ENCODE data around the gene AOAH.

AOAH gene

DNA sequence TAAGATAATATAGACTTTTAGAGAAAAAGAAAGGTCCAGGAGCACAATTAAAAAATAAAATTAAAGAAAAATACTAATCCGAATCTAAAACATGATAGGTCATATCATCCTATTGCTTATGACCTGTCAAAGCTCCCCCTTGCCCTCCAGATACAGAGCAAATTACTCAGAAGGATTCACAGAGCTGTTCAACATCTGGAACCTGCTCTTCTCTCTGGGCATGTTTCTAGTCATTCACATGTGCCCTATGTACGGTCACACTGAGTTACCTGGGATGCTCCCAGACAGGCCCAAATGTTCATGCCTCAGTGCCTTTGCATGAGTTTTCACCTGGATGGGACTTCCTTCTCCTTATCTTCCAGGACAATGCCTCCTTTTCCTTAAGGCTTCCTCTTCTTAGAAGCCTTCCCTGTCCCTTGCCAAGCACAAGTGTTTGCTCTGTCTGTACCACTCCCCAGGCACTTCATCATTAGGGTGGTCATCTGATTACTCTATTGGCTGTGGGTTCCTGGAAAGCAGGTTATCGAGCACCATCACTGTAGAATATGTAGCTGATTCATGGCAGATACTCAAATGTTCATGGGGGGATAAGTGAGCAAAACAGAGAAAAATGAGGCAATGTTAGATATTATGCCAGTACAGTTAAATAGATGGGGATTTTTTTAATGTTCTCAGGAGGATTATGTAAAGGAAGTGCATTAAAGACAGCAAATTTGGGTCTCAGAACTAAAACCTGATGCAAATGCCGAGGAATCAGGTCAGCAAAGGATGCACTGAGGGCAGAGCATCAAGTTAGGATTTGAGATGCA is 12.0 kb upstream of the AOAH start:
- Histone ChIP-seq H3K9me3 (ENCODE audit: control insufficient read depth, low read length) (peaks cover 5% of the 10 kb centered on the region), H3K4me3 (ENCODE audit: low read length) (no peak overlapping the region), H3K36me3 (ENCODE audit: control insufficient read depth, insufficient read depth, low read length, severe bottlenecking) (no peaks in the 10 kb centered on the region), H3K9ac (ENCODE audit: low read length) (no peak overlapping the region), H3K27me3 (replicated peaks; ENCODE audit: control insufficient read depth, insufficient read depth, low read length) (peaks cover 6% of the 10 kb centered on the region), H3K4me1 (ENCODE audit: control insufficient read depth, insufficient read depth, low read length) (no peaks in the 10 kb centered on the region)
- DNase-seq (ENCODE audit: low read depth) = no peak

GRCh38 chr7:36735172-36735571 is 10.9 kb upstream of the AOAH start:
- H3K9ac ChIP-seq (ENCODE audit: low read length) = no peak overlapping the region
- no peak overlapping the region for H3K4me3 ChIP-seq (ENCODE audit: low read length)
- no peaks in the 10 kb centered on the region for H3K4me1 ChIP-seq (ENCODE audit: control insufficient read depth, insufficient read depth, low read length)
- no peaks in the 10 kb centered on the region for H3K36me3 ChIP-seq (ENCODE audit: control insufficient read depth, insufficient read depth, low read length, severe bottlenecking)
- H3K27me3 ChIP-seq (replicated peaks; ENCODE audit: control insufficient read depth, insufficient read depth, low read length) = peaks cover 6% of the 10 kb centered on the region
- no peak for DNase-seq (ENCODE audit: low read depth)
- peaks cover 5% of the 10 kb centered on the region for H3K9me3 ChIP-seq (ENCODE audit: control insufficient read depth, low read length)

GRCh38 chr7:36734731-36735130 is 10.4 kb upstream of the AOAH start:
- Histone ChIP-seq H3K4me3 (ENCODE audit: low read length) (no peak overlapping the region), H3K36me3 (ENCODE audit: control insufficient read depth, insufficient read depth, low read length, severe bottlenecking) (no peaks in the 10 kb centered on the region), H3K27me3 (replicated peaks; ENCODE audit: control insufficient read depth, insufficient read depth, low read length) (peaks cover 6% of the 10 kb centered on the region), H3K9me3 (ENCODE audit: control insufficient read depth, low read length) (peaks cover 5% of the 10 kb centered on the region), H3K4me1 (ENCODE audit: control insufficient read depth, insufficient read depth, low read length) (no peaks in the 10 kb centered on the region), H3K9ac (ENCODE audit: low read length) (no peak overlapping the region)
- DNase-seq (ENCODE audit: low read depth) = no peak

GRCh38 chr7:36733411-36733810 is 9.1 kb upstream of the AOAH start:
- Histone ChIP-seq H3K4me1 (ENCODE audit: control insufficient read depth, insufficient read depth, low read length) (no peaks in the 10 kb centered on the region), H3K27me3 (replicated peaks; ENCODE audit: control insufficient read depth, insufficient read depth, low read length) (peaks cover 6% of the 10 kb centered on the region), H3K9ac (ENCODE audit: low read length) (no peak overlapping the region), H3K36me3 (ENCODE audit: control insufficient read depth, insufficient read depth, low read length, severe bottlenecking) (no peaks in the 10 kb centered on the region), H3K4me3 (ENCODE audit: low read length) (no peak overlapping the region), H3K9me3 (ENCODE audit: control insufficient read depth, low read length) (peaks cover 9% of the 10 kb centered on the region)
- DNase-seq (ENCODE audit: low read depth) = no peak

GRCh38 chr7:36732806-36733205 is 8.5 kb upstream of the AOAH start:
- no peaks in the 10 kb centered on the region for H3K36me3 ChIP-seq (ENCODE audit: control insufficient read depth, insufficient read depth, low read length, severe bottlenecking)
- no peak overlapping the region for H3K4me3 ChIP-seq (ENCODE audit: low read length)
- no peak for DNase-seq (ENCODE audit: low read depth)
- no peaks in the 10 kb centered on the region for H3K4me1 ChIP-seq (ENCODE audit: control insufficient read depth, insufficient read depth, low read length)
- peaks cover 6% of the 10 kb centered on the region for H3K27me3 ChIP-seq (replicated peaks; ENCODE audit: control insufficient read depth, insufficient read depth, low read length)
- peaks cover 9% of the 10 kb centered on the region for H3K9me3 ChIP-seq (ENCODE audit: control insufficient read depth, low read length)
- H3K9ac ChIP-seq (ENCODE audit: low read length) = no peak overlapping the region

DNA sequence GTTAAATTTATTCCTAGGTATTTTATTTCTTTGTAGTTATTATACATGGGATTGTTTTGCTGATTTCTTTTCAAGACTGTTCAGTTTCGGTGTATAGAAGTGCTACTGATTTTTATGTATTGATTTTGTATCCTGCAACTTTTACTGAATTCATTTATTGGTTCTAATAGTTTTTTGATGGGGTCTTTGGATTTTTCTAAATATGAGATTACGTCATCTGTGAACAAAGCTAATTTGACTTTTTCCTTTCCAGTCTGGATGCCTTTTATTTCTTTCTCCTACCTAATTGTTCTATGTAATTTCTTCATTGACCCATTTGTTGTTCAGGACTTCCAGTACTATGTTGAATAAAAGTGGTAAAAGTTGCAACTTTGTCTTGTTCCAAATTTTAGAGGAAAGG is 5.8 kb upstream of the AOAH start:
- Histone ChIP-seq H3K36me3 (ENCODE audit: control insufficient read depth, insufficient read depth, low read length, severe bottlenecking) (no peaks in the 10 kb centered on the region), H3K27me3 (replicated peaks; ENCODE audit: control insufficient read depth, insufficient read depth, low read length) (no peaks in the 10 kb centered on the region), H3K4me1 (ENCODE audit: control insufficient read depth, insufficient read depth, low read length) (no peaks in the 10 kb centered on the region), H3K9me3 (ENCODE audit: control insufficient read depth, low read length) (peaks cover 9% of the 10 kb centered on the region), H3K4me3 (ENCODE audit: low read length) (no peak overlapping the region), H3K9ac (ENCODE audit: low read length) (no peak overlapping the region)
- DNase-seq (ENCODE audit: low read depth) = no peak

- no peaks in the 10 kb centered on the region for H3K27me3 ChIP-seq (replicated peaks; ENCODE audit: control insufficient read depth, insufficient read depth, low read length)
- DNase-seq (ENCODE audit: low read depth) = no peak
- H3K9ac ChIP-seq (ENCODE audit: low read length) = no peak overlapping the region
- H3K4me1 ChIP-seq (ENCODE audit: control insufficient read depth, insufficient read depth, low read length) = no peaks in the 10 kb centered on the region
- no peaks in the 10 kb centered on the region for H3K36me3 ChIP-seq (ENCODE audit: control insufficient read depth, insufficient read depth, low read length, severe bottlenecking)
- H3K9me3 ChIP-seq (ENCODE audit: control insufficient read depth, low read length) = peaks cover 9% of the 10 kb centered on the region
- H3K4me3 ChIP-seq (ENCODE audit: low read length) = no peak overlapping the region
These were observed 3.8 kb upstream of the AOAH start for GRCh38 chr7:36728143-36728542.

- Histone ChIP-seq H3K9ac (ENCODE audit: low read length) (no peak overlapping the region), H3K36me3 (ENCODE audit: control insufficient read depth, insufficient read depth, low read length, severe bottlenecking) (no peaks in the 10 kb centered on the region), H3K9me3 (ENCODE audit: control insufficient read depth, low read length) (peaks cover 9% of the 10 kb centered on the region), H3K4me1 (ENCODE audit: control insufficient read depth, insufficient read depth, low read length) (no peaks in the 10 kb centered on the region), H3K27me3 (replicated peaks; ENCODE audit: control insufficient read depth, insufficient read depth, low read length) (no peaks in the 10 kb centered on the region), H3K4me3 (ENCODE audit: low read length) (no peak overlapping the region)
- no peak for DNase-seq (ENCODE audit: low read depth)
These were observed 2.7 kb upstream of the AOAH start for GRCh38 chr7:36726806-36727503.

DNA sequence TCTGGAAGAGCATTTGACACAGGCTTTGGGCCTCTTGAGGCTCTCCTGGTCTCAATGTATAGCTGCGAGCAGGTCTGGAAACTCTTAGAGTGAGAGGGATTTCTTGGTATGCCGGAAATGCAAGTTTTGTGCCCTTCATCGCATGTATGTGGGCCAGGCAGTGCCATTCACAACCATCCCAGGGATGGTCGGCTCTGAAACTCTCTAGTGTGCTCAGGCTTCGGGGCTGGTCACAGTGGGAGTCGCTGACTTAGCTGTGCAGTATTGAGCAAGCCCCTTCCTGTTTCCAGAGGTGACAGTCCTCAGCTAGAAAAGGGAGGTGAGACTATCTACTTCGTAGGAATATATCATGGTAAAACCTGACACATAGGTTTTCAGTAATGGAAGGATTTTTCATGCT is 2.0 kb upstream of the AOAH start:
- Histone ChIP-seq H3K27me3 (replicated peaks; ENCODE audit: control insufficient read depth, insufficient read depth, low read length) (no peaks in the 10 kb centered on the region), H3K36me3 (ENCODE audit: control insufficient read depth, insufficient read depth, low read length, severe bottlenecking) (no peaks in the 10 kb centered on the region), H3K9me3 (ENCODE audit: control insufficient read depth, low read length) (peaks cover 4% of the 10 kb centered on the region), H3K4me3 (ENCODE audit: low read length) (no peak overlapping the region), H3K4me1 (ENCODE audit: control insufficient read depth, insufficient read depth, low read length) (no peaks in the 10 kb centered on the region), H3K9ac (ENCODE audit: low read length) (no peak overlapping the region)
- DNase-seq (ENCODE audit: low read depth) = no peak

DNA sequence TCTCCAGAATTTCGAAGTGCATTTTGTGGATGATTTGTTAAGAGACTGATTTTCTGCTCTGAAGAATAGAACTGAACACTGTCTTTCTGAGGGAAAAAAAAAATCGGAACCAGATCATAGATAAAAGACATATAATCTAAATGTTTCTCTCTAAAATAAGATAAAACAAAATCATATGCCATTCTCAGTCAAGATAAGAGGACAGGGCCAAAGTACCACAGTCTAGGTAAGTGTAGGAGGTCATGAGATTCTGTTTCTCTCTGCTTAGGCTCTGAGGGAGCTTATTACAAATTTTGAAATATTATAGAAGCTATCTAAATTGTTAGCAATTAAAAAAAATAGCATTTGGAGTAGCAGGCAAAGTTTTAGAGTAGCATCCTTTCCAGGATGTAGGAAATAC is 702 bp upstream of the AOAH start:
- Histone ChIP-seq H3K27me3 (replicated peaks; ENCODE audit: control insufficient read depth, insufficient read depth, low read length) (no peaks in the 10 kb centered on the region), H3K4me3 (ENCODE audit: low read length) (no peak overlapping the region), H3K9ac (ENCODE audit: low read length) (no peak overlapping the region), H3K9me3 (ENCODE audit: control insufficient read depth, low read length) (peaks cover 4% of the 10 kb centered on the region), H3K36me3 (ENCODE audit: control insufficient read depth, insufficient read depth, low read length, severe bottlenecking) (no peaks in the 10 kb centered on the region), H3K4me1 (ENCODE audit: control insufficient read depth, insufficient read depth, low read length) (no peaks in the 10 kb centered on the region)
- DNase-seq (ENCODE audit: low read depth) = no peak

DNA sequence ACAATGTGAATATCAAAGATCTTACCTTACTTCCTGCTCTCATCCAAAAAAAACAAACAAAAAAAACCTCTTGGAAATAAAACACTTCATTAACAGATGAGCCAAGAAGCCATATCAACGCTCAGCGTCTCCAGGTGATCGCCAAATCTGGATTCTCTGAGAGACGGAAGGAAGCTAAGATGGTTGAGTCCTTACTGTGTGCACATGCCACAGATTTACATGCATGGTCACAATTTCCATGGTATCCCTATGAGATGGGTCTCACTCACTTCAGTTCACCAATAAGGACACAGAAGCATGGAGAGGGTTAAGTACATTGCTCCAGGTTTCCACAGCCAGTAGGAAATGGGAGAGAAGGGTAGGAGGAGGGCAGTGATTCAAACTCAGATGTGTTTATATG is 1.0 kb downstream of the AOAH start:
- Histone ChIP-seq H3K36me3 (ENCODE audit: control insufficient read depth, insufficient read depth, low read length, severe bottlenecking) (no peaks in the 10 kb centered on the region), H3K9ac (ENCODE audit: low read length) (no peak overlapping the region), H3K27me3 (replicated peaks; ENCODE audit: control insufficient read depth, insufficient read depth, low read length) (no peaks in the 10 kb centered on the region), H3K9me3 (ENCODE audit: control insufficient read depth, low read length) (no peaks in the 10 kb centered on the region), H3K4me1 (ENCODE audit: control insufficient read depth, insufficient read depth, low read length) (no peaks in the 10 kb centered on the region), H3K4me3 (ENCODE audit: low read length) (no peak overlapping the region)
- DNase-seq (ENCODE audit: low read depth) = no peak

All from adipocyte (in vitro differentiated cells).